GM12878 (cell line): ENCODE measurements around the gene DMXL2. TPM values are rescaled to one million over a fixed set of nuclear protein-coding genes. Genes with fewer than 3 reads are reported as not detected.

Source experiments
- ATAC-seq: fragments of 200-7000 bp; cut with Tn5 transposase; 3 replicates; pipeline ENCODE4 v1.9.1; 2020; ENCODE audit warnings: mild to moderate bottlenecking, moderate library complexity
- BruUV-seq: library from RNA; stranded (reverse); fragments of 400-500 nt; replicated peaks from 2 replicates; lab custom pipeline; 2021; lab: Mats Ljungman, UMichigan
- CTCF ChIA-PET: fragments of 300-600 bp; sonication (Branson Sonifier 250); formaldehyde crosslinking; extraction: SDS; loops from one replicate; lab custom pipeline; 2021; ENCODE audit warnings: inconsistent platforms; lab: Yijun Ruan, JAX
- POLR2A ChIA-PET: fragments of 350-600 bp; formaldehyde crosslinking; extraction: SDS; loops from one replicate; lab custom pipeline; 2021; ENCODE audit warnings: inconsistent platforms; lab: Charles Lee
- RAD21 ChIA-PET: fragments of 300-600 bp; sonication (Branson Sonifier 250); formaldehyde crosslinking; loops from one replicate; lab custom pipeline; 2023; ENCODE audit warnings: antibody characterized with exemption; ENCODE audit not compliant: unreplicated experiment; lab: Charles Lee
- SMC1A ChIA-PET: fragments of 300-600 bp; sonication (Branson Sonifier 250); formaldehyde crosslinking; loops from one replicate; lab custom pipeline; 2023; ENCODE audit not compliant: unreplicated experiment, uncharacterized antibody; lab: Charles Lee
- DNase-seq: peaks from one replicate; pipeline ENCODE4 v3.0.0-alpha.2; 2011; ENCODE audit warnings: low read depth, low spot score
- FAIRE-seq: peaks from 3 replicates; lab custom pipeline; 2011; peaks lifted over from hg19 to GRCh38; lab: Jason Lieb, UNC
- H2AFZ ChIP-seq: 2 replicates; pipeline ENCODE4 v1.6.0; 2011; ENCODE audit warnings: low read depth, low read length, control low read depth; ENCODE audit not compliant: control insufficient read depth
- H3K27ac ChIP-seq: 2 replicates; pipeline ENCODE4 v1.5.1; 2011; ENCODE audit warnings: control low read depth; ENCODE audit not compliant: control insufficient read depth, insufficient read depth
- H3K27me3 ChIP-seq, 2 experiments: replicated peaks in 1 of 2; 2 replicates each; pipeline versions ENCODE4 v1.6.0 to v1.6.1; 2011; ENCODE audit warnings: low read length in 1 of 2; ENCODE audit not compliant: control insufficient read depth in 2 of 2, insufficient read depth in 2 of 2
- H3K36me3 ChIP-seq, 2 experiments: 2 replicates each; pipeline ENCODE4 v1.5.1; 2011; ENCODE audit warnings: low read length in 1 of 2; ENCODE audit not compliant: control insufficient read depth in 2 of 2, insufficient read depth in 2 of 2
- H3K4me1 ChIP-seq: 2 replicates; pipeline ENCODE4 v1.6.1; 2011; ENCODE audit warnings: mild to moderate bottlenecking, low read length, moderate library complexity, mixed read lengths; ENCODE audit not compliant: control insufficient read depth, insufficient read depth
- H3K4me2 ChIP-seq: 2 replicates; pipeline ENCODE4 v1.6.0; 2011; ENCODE audit warnings: control low read depth; ENCODE audit not compliant: control insufficient read depth, insufficient read depth
- H3K4me3 ChIP-seq: fragments of 200-600 bp; sonication (generic); 2 replicates; pipeline ENCODE4 v1.5.1; 2016
- H3K79me2 ChIP-seq: 2 replicates; pipeline ENCODE4 v1.6.0; 2011; ENCODE audit warnings: low read length; ENCODE audit not compliant: control insufficient read depth, insufficient read depth
- H3K9ac ChIP-seq: 2 replicates; pipeline ENCODE4 v1.8.0; 2011; ENCODE audit warnings: low read length, control low read depth, mixed read lengths; ENCODE audit not compliant: control insufficient read depth, insufficient read depth
- H3K9me3 ChIP-seq: replicated peaks from 3 replicates; pipeline ENCODE4 v1.5.1; 2011; ENCODE audit warnings: mild to moderate bottlenecking, low read length; ENCODE audit not compliant: control insufficient read depth, insufficient read depth
- H4K20me1 ChIP-seq: 2 replicates; pipeline ENCODE4 v1.6.0; 2011; ENCODE audit not compliant: control insufficient read depth, insufficient read depth
- CBX5 ChIP-seq: sonication (generic); IDR thresholded peaks from 2 replicates; pipeline ENCODE4 v1.6.1; 2016; ENCODE audit warnings: low read depth, moderate library complexity, mild to moderate bottlenecking, inconsistent platforms
- E2F4 ChIP-seq: IDR thresholded peaks from 2 replicates; pipeline ENCODE4 v1.6.1; 2012; ENCODE audit warnings: low read depth, low read length, improper control_type of control experiment
- FOXM1 ChIP-seq: IDR thresholded peaks from 2 replicates; pipeline ENCODE4 v1.6.1; 2012; ENCODE audit warnings: low read depth, mild to moderate bottlenecking, inconsistent platforms, low read length, moderate library complexity
- HDGF ChIP-seq: fragments of 450-650 bp; IDR thresholded peaks from 2 replicates; pipeline ENCODE4 v1.6.1; 2016; ENCODE audit warnings: antibody characterized with exemption
- IRF4 ChIP-seq: IDR thresholded peaks from 2 replicates; pipeline ENCODE4 v1.6.1; 2011; ENCODE audit warnings: low read depth, low read length
- IRF5 ChIP-seq: fragments of 450-650 bp; IDR thresholded peaks from 2 replicates; pipeline ENCODE4 v1.6.1; 2017; ENCODE audit warnings: borderline replicate concordance
- JUNB ChIP-seq: IDR thresholded peaks from 2 replicates; pipeline ENCODE4 v1.6.1; 2016; ENCODE audit warnings: antibody characterized with exemption, mild to moderate bottlenecking
- KLF5 ChIP-seq: fragments of 450-650 bp; IDR thresholded peaks from 2 replicates; pipeline ENCODE4 v1.6.1; 2014; ENCODE audit warnings: mild to moderate bottlenecking; ENCODE audit not compliant: partially characterized antibody
- MEF2B ChIP-seq: fragments of 450-650 bp; IDR thresholded peaks from 2 replicates; pipeline ENCODE4 v1.6.1; 2018; ENCODE audit warnings: mild to moderate bottlenecking, moderate library complexity; ENCODE audit not compliant: partially characterized antibody, poor library complexity, severe bottlenecking
- MTA3 ChIP-seq: IDR thresholded peaks from 2 replicates; pipeline ENCODE4 v1.6.1; 2012; ENCODE audit warnings: low read length, inconsistent platforms, borderline replicate concordance
- MYB ChIP-seq: fragments of 150-350 bp; IDR thresholded peaks from 2 replicates; pipeline ENCODE4 v1.6.1; 2014; ENCODE audit warnings: mild to moderate bottlenecking, low read depth, low read length, borderline replicate concordance
- NFYB ChIP-seq: IDR thresholded peaks from 2 replicates; pipeline ENCODE4 v1.6.1; 2011; ENCODE audit warnings: low read depth, mild to moderate bottlenecking, low read length, improper control_type of control experiment, moderate library complexity; ENCODE audit not compliant: insufficient read depth
- RELA ChIP-seq: fragments of 450-650 bp; IDR thresholded peaks from 2 replicates; pipeline ENCODE4 v1.8.0; 2014; ENCODE audit warnings: borderline replicate concordance; ENCODE audit not compliant: partially characterized antibody
- SPI1 ChIP-seq: IDR thresholded peaks from 2 replicates; pipeline ENCODE4 v1.6.1; 2011; ENCODE audit warnings: low read depth, mild to moderate bottlenecking, low read length, moderate library complexity, borderline replicate concordance; ENCODE audit not compliant: insufficient read depth
- TBL1XR1 ChIP-seq: IDR thresholded peaks from 2 replicates; pipeline ENCODE4 v1.6.1; 2012; ENCODE audit warnings: low read depth, low read length, improper control_type of control experiment
- ZBED1 ChIP-seq: IDR thresholded peaks from 2 replicates; pipeline ENCODE4 v1.6.1; 2016; ENCODE audit warnings: borderline replicate concordance
- ZBTB33 ChIP-seq: fragments of 450-650 bp; IDR thresholded peaks from 2 replicates; pipeline ENCODE4 v1.6.1; 2017; ENCODE audit warnings: mild to moderate bottlenecking
- WGBS: methylation state at CpG from one replicate; pipeline ENCODE4 v1.1.6; 2016; ENCODE audit warnings: low lambda C conversion rate; ENCODE audit not compliant: insufficient replicate concordance, insufficient coverage; ENCODE audit errors: missing lambda C conversion rate; 5-methylcytosine and 5-hydroxymethylcytosine counted together
- in situ Hi-C: fragments of 300-500 bp; cut with MboI; formaldehyde crosslinking; loops from 9 replicates; pipeline ENCODE4 v1.14.3; 2018; ENCODE audit warnings: mixed read lengths
- intact Hi-C: fragments of 100-400 bp; cut with micrococcal nuclease; formaldehyde crosslinking; loops from one replicate; pipeline ENCODE4 v1.14.2; 2022; ENCODE audit not compliant: unreplicated experiment
- polyA plus RNA-seq, 11 experiments: library from polyadenylated mRNA; depleted of rRNA in 4 of 11; unstranded in 6 of 11; stranded (reverse) in 5 of 11; fragments of >200 nt; fragmentation: Nextera tagmentation in 4 of 11; fragmentation: Illumina TruSeq in 1 of 11; extraction: Ambion mirVana in 4 of 11; extraction: Trizol in 1 of 11; gene quantifications; 1 replicate in 1 of 11; 2 replicates in 10 of 11; pipeline versions ENCODE4 v1.2.1 to v1.2.3, GENCODE V29; 2011 to 2016; ENCODE audit warnings: inconsistent platforms in 2 of 11, missing spikeins in 2 of 11, low read depth in 1 of 11
- total RNA-seq, 4 experiments: library from RNA; depleted of rRNA in 3 of 4; stranded (reverse); fragments of >200 nt in 3 of 4; fragmentation: Illumina TruSeq in 1 of 4; extraction: Trizol in 1 of 4; gene quantifications; 2 replicates each; pipeline versions ENCODE4 v1.2.1 to v1.2.3, GENCODE V29; 2013 to 2021

DMXL2 gene
- total and polyA plus RNA-seq, 10 of the 15 experiments (the other 5 are each of a cell fraction or from before 2014, with no cell fraction given), result 8.5 to 32.1 (median 22.0) TPM

- SMC1A ChIA-PET, result no interaction called here
- Histone ChIP-seq H3K4me2 (no peak overlapping the region), H4K20me1 (no peaks in the 10 kb centered on the region), H2AFZ (no peak overlapping the region), H3K4me3 (no peak overlapping the region), H3K27me3 (no peaks in the 10 kb centered on the region), H3K9me3 (no peaks in the 10 kb centered on the region), H3K36me3 (no peaks in the 10 kb centered on the region; a peak in 1 of 4 replicates), H3K79me2 (no peaks in the 10 kb centered on the region), H3K4me1 (no peaks in the 10 kb centered on the region), H3K9ac (no peak overlapping the region), H3K27ac (no peak overlapping the region)
- POLR2A ChIA-PET, result no interaction called here
- CTCF ChIA-PET, result interaction anchor here (0.9 to 1.9 kb wide), 2 partner anchors 11 to 113 kb away, joined by 3 to 7 read pairs; no protein-coding TSS in a partner anchor
- BruUV-seq, result no TSS peak
- RAD21 ChIA-PET, result no interaction called here
- WGBS, result 95% methylated on average over 4 of the region's 4 CpGs
- FAIRE-seq (no peak), ATAC-seq (no peak), DNase-seq (no peak)
- TF ChIP-seq IRF4 (no peak), MYB (no peak), CBX5 (no peak), NFYB (no peak), KLF5 (no peak), SPI1 (no peak), FOXM1 (no peak), TBL1XR1 (no peak), E2F4 (no peak), IRF5 (no peak), JUNB (no peak), HDGF (no peak), MTA3 (no peak), ZBED1 (no peak), RELA (no peak), MEF2B (no peak), ZBTB33 (no peak)
- in situ Hi-C loops (no loop called here), intact Hi-C loops (loop anchor here (10.0 kb wide), 1 partner anchor 108 kb away; no protein-coding TSS in a partner anchor)
Observed at GRCh38 chr15:51492528-51492927, 130.0 kb downstream of the DMXL2 start.
